ENCODE results near the gene HSD11B2.

GRCh38 chr16:67425580-67425979 lies 5.3 kb upstream of the HSD11B2 start:
- TF ChIP-seq CTCF (IDR thresholded peaks at IDR 0.05; ENCODE audit: low read length) (no peak), EZH2 (IDR thresholded peaks at IDR 0.05; ENCODE audit: borderline replicate concordance, low read length) (no peak)
